Natural killer cell treated with Interleukin-12 subunit alpha and Interleukin-12 subunit beta and Interleukin-15 and Interleukin-18, amount 100 ng/mL, for 72 hours (primary cell): Measurements from ENCODE around the gene NEIL1. TPM values are rescaled to one million over a fixed set of nuclear protein-coding genes. Genes with fewer than 3 reads are reported as not detected.
"Not testable (repeated sequence)": the region's sequence is repeated elsewhere in the genome, so short reads cannot be mapped to it uniquely, and the experiment has no call there.

Source experiments
- ATAC-seq, 2 donors: fragments of 150-1000 bp; cut with Tn5 transposase in 1 of 2; sonication (Bioruptor Pico), chemical (Tn5 transposase) in 1 of 2; 2 replicates each; pipeline ENCODE4 v1.10.0; 2021
- DNase-seq: peaks from one replicate; pipeline ENCODE4 v3.0.0; 2022; ENCODE audit warnings: low spot score
- H3K27ac Mint-ChIP-seq, 2 donors: 1 replicate in 1 of 2; 2 replicates in 1 of 2; pipeline ENCODE4 v1.8.0; 2022; ENCODE audit warnings: mixed read lengths in 2 of 2, mild to moderate bottlenecking in 1 of 2, moderate library complexity in 1 of 2
- H3K27me3 Mint-ChIP-seq, 2 donors: 1 replicate in 1 of 2; 2 replicates in 1 of 2; pipeline ENCODE4 v1.8.0; 2022; ENCODE audit warnings: mixed read lengths in 2 of 2
- H3K36me3 Mint-ChIP-seq: one replicate; pipeline ENCODE4 v1.8.0; 2022; ENCODE audit warnings: mixed read lengths
- H3K4me1 Mint-ChIP-seq, 2 donors: 1 replicate in 1 of 2; 2 replicates in 1 of 2; pipeline ENCODE4 v1.8.0; 2022; ENCODE audit warnings: low read depth in 2 of 2, mixed read lengths in 2 of 2, mild to moderate bottlenecking in 1 of 2
- H3K4me3 Mint-ChIP-seq: one replicate; pipeline ENCODE4 v1.8.0; 2022; ENCODE audit warnings: mixed read lengths
- H3K9me3 Mint-ChIP-seq: 2 replicates; pipeline ENCODE4 v1.8.0; 2022; ENCODE audit warnings: mixed read lengths
- total RNA-seq, 2 donors: library from RNA; stranded (reverse); gene quantifications; one replicate each; pipeline ENCODE4 v1.2.3, GENCODE V29; 2022

Gene NEIL1, protein sequence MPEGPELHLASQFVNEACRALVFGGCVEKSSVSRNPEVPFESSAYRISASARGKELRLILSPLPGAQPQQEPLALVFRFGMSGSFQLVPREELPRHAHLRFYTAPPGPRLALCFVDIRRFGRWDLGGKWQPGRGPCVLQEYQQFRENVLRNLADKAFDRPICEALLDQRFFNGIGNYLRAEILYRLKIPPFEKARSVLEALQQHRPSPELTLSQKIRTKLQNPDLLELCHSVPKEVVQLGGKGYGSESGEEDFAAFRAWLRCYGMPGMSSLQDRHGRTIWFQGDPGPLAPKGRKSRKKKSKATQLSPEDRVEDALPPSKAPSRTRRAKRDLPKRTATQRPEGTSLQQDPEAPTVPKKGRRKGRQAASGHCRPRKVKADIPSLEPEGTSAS
- total RNA-seq: 10 to 100 TPM; 12.4 to 22.3 TPM

DNA sequence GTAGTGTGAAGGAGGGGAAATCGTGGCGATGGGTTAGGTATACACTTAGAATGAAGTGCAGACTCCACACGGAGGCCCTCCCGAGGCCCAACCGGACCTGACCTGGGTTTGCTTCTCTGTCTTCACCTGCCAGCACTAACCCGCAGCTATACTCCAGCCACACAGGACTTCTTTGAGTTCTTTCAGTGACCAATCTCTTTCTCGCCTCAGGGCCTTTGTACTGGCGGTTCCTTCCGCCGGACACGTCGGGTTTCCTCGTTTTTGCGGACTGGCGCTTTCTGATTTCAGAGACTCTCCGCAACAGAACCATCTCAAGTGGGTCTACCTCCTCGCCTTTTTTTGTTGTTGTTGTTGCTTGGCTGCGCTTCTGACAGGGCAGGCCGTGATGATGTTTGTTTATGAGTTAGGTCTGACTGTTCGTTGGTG is at the start of gene NEIL1:
Gene NEIL1 (plus strand): TSS at position 244 of the 426 bp plus-strand sequence. CDS start 1,867 bp downstream, outside the sequence.
- peaks cover 29 to 33% of the 10 kb centered on the region in 2 donors for H3K4me1 Mint-ChIP-seq
- peaks cover 3% of the 10 kb centered on the region for H3K9me3 Mint-ChIP-seq
- DNase-seq (no peak), ATAC-seq (no peak)
- H3K27me3 Mint-ChIP-seq: peaks cover 0 to 5% of the 10 kb centered on the region in 2 donors
- peak within 1 kb of the TSS; percentile 74 for H3K4me3 Mint-ChIP-seq
- H3K36me3 Mint-ChIP-seq: peaks cover 9% of the 10 kb centered on the region
- peak within 1 kb of the TSS in 1 of 2 donors; percentile 69 for H3K27ac Mint-ChIP-seq

DNA sequence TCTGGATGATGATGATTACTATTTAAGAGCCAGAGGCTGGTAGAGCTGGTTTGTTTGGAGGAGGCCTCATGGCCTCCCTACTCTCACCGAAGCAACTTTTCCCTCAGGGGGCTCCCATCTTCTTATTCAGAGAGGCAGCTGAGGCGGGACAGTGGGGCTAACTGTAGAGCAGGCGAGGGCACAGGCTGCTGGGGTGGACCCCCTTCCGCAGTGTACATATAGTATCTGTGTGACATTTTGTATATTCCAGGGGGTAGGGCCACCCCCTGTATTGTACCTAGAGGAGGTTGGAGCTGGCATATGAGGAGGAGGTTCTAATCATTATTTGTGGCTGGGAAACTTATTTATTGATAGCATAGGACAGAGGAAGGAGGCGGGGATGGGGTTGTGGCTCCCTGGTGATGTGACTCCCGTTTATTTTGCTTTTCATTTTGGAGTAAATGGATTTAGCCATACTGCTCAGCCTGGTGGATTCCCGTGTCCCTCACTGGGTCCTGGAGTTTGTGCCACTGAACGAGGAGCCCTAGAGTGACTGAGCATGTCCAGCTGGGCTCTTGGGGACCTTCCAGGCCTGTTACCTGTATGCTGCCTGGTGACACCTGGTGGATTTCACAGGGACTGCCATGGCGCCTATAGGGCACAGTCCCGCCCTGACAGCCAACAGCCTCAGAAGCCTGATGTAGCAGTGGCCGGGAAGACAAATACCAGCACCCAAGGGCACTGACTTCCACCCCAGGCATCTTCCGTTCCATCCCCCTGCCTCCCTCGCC is 48.1 kb upstream of the NEIL1 start:
- H3K27ac Mint-ChIP-seq, H3K4me1 Mint-ChIP-seq, H3K9me3 Mint-ChIP-seq, DNase-seq, H3K36me3 Mint-ChIP-seq, H3K27me3 Mint-ChIP-seq, H3K4me3 Mint-ChIP-seq: not testable (repeated sequence)
- ATAC-seq: peak; percentile 82 to 89

DNA sequence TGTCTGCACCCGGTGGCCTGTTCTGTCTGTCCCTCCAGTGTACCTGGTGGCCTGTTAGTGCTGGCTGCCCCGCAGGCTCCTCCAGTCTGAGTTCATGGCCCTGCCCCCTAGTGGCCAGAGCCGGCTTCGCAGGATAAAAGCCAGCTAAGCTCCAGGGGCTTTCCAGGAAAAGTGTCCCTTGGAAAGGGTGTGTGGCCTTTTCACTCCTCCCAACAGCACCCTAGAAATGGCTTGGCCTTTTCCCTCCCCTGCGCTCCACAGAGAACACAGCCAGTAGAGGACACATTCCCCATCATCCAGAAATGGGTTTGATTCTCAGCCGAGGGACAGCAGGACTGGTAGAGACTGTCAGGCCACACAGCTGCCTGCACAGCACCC is 47.5 kb upstream of the NEIL1 start:
- ATAC-seq (peak; percentile 87 to 91), DNase-seq (peak; percentile 73)
- not testable (repeated sequence) for H3K4me1 Mint-ChIP-seq, H3K4me3 Mint-ChIP-seq, H3K9me3 Mint-ChIP-seq, H3K27me3 Mint-ChIP-seq, H3K36me3 Mint-ChIP-seq, H3K27ac Mint-ChIP-seq

DNA sequence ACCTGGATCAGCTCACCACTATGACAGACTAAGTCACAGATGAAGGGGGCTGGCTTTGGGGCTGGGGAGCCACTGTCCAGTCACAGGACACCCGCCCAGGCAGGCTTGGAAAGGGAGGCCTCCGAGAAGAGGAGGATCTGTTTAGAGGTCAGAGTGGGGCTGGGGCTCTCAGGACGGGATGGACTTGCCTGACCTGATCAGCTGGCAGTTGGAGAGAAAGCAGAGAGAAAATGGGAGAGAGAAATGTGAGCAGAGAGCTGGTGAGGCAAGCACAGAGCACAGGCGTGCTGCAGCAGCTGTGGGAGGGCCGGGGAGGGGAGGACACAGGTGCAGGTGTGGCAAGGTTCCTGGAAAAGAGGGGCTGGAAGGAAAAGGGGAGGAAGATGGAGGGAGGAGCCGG is 46.8 kb upstream of the NEIL1 start:
- not testable (repeated sequence) for DNase-seq, H3K9me3 Mint-ChIP-seq, ATAC-seq, H3K4me3 Mint-ChIP-seq, H3K36me3 Mint-ChIP-seq, H3K4me1 Mint-ChIP-seq, H3K27ac Mint-ChIP-seq
- peaks cover 6 to 16% of the 10 kb centered on the region in 2 donors for H3K27me3 Mint-ChIP-seq

DNA sequence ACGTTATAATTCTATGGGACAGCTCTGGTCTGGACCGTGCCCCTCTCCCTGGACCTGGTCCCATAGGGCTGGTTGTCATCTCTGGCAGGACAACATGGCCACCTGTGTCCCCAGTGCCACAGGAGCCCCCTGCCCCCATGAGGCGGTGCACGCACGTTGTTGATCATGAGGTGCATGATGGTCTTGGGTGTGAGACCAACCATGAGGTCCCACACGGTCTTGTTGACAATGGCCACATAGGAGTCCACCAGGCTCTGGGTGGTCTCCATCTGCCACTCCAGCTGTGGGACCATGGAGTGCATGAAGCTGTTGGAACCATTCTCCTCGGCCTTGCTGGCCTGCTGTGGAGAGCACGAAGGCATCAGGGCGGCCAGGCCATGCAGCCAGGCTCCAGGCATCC is 44.5 kb upstream of the NEIL1 start:
- H3K4me3 Mint-ChIP-seq: no peak overlapping the region
- DNase-seq (no peak), ATAC-seq (no peak)
- H3K27ac Mint-ChIP-seq: no peak overlapping the region
- no peaks in the 10 kb centered on the region for H3K9me3 Mint-ChIP-seq
- H3K4me1 Mint-ChIP-seq: no peaks in the 10 kb centered on the region
- peaks cover 9 to 30% of the 10 kb centered on the region in 2 donors for H3K27me3 Mint-ChIP-seq
- H3K36me3 Mint-ChIP-seq: no peaks in the 10 kb centered on the region

DNA sequence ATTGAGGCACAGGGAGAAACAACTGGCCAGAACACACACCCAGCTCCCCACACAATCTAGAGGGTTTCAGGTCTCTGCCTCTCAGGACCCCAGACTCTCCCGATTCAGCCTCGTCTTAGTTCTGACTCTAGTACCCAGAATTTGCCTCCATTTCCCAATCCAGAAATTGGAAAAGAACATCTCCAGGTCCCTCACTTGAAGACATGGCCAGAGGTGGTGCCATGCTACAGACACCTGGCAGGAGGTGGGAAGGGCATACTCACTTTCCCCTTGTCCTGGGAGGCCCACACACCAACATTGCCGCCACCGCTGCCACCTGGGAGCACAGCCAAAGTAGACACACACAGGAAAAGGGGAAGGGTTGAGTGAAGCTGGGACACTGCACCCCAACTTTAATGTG is 44.1 kb upstream of the NEIL1 start:
- H3K9me3 Mint-ChIP-seq, H3K4me1 Mint-ChIP-seq, H3K4me3 Mint-ChIP-seq, H3K27ac Mint-ChIP-seq, ATAC-seq, H3K36me3 Mint-ChIP-seq, DNase-seq: not testable (repeated sequence)
- peaks cover 12 to 35% of the 10 kb centered on the region in 2 donors for H3K27me3 Mint-ChIP-seq

DNA sequence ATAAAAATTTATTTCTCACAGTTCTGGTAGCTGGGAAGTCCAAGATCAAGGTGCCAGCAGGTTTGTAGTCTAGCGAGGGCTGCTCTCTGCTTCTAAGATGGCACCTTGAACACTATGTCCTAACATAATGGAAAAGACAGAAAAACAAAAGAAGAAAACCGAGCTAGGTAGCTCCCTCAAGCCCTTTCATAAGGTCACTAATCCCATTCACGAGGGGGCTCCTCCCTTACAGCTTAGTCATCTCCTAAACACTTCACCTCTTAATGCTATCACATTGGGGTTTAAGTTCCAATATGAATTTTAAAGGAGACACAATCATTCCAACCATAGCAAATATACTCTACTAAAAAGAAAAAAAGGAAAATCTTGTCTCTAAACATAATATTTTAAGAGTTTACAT is 40.7 kb upstream of the NEIL1 start:
- ATAC-seq (no peak), DNase-seq (no peak)
- no peaks in the 10 kb centered on the region for H3K36me3 Mint-ChIP-seq
- H3K9me3 Mint-ChIP-seq: no peaks in the 10 kb centered on the region
- no peak overlapping the region for H3K27ac Mint-ChIP-seq
- no peak overlapping the region for H3K4me3 Mint-ChIP-seq
- H3K27me3 Mint-ChIP-seq: peaks cover 21 to 43% of the 10 kb centered on the region in 2 donors
- no peaks in the 10 kb centered on the region for H3K4me1 Mint-ChIP-seq

DNA sequence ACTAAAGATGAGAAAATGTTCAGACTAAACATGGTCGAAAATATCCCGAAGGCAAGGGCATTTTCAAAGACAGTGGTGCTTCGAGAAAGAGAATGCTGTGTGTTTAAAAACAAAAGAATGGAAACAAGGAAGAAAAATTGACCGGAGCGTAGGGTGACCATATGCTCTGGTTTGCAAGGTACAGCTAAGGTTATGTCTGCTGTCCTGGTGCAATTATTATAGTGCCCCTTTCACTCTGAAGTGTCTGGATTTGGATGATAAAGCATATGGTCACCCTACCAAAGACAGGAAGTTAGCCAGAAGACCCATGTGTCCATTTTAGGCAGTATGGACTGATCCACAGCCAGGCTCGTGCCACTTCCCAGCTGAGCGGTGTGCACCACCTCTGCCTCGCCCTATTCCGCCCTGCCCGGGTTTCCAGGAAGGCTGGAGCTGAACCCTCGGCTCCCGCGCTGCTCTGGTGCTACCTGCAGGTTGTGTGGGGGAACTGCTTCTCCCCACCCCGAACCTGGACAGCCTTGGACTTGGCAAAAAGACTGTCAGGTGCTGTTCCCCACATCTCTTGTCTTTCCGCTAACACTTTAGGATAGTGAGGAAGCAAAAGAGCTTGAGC is 39.0 kb upstream of the NEIL1 start:
- Mint-ChIP-seq H3K27ac (no peak overlapping the region), H3K4me1 (peaks cover 7 to 9% of the 10 kb centered on the region in 2 donors), H3K4me3 (no peak overlapping the region), H3K9me3 (no peaks in the 10 kb centered on the region), H3K36me3 (no peaks in the 10 kb centered on the region), H3K27me3 (peaks cover 21 to 43% of the 10 kb centered on the region in 2 donors)
- DNase-seq: no peak
- no peak for ATAC-seq

DNA sequence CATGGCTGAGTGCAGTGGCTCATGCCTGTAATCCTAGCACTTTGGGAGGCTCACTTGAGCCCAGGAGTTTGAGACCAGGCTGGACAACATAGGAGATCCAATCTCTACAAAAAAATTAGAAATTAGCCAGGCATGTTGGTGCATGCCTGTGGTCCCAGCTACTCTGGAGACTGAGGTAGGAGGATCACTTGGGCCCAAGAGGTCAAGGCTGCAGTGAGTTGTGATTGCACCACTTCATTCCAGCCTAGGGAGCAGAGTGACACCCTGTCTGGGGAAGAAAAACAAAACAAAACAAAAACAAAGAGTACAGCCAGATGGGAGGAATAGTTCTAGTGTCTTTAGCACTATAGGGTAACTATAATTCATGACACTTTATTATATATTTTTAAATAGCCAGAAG is 37.1 kb upstream of the NEIL1 start:
- no peaks in the 10 kb centered on the region for H3K36me3 Mint-ChIP-seq
- no peak overlapping the region for H3K27ac Mint-ChIP-seq
- no peaks in the 10 kb centered on the region for H3K9me3 Mint-ChIP-seq
- ATAC-seq (no peak), DNase-seq (no peak)
- no peak overlapping the region for H3K4me3 Mint-ChIP-seq
- peaks cover 8 to 15% of the 10 kb centered on the region in 2 donors for H3K4me1 Mint-ChIP-seq
- peaks cover 16 to 30% of the 10 kb centered on the region in 2 donors for H3K27me3 Mint-ChIP-seq

DNA sequence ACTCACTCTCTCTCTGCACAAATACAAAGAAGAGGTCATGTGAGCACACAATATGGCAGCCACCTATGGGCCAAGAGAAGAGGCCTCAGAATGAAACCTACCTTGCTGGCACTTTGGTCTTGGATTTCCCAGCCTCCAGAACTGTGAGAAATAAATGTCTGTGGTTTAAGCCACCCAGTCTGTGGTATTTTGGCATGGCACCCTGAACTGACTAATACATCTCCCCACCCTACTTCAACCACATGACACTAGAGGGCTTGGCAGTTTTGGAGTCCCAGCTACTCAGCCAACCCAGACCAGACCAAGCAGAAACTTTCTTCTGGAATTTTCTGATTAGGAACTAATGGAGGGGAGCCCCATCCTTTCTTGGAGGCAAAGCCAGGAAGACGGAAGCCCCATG is 34.3 kb upstream of the NEIL1 start:
- peak; percentile 65 for DNase-seq
- Mint-ChIP-seq H3K4me1 (peaks cover 8 to 15% of the 10 kb centered on the region in 2 donors), H3K4me3 (peak overlapping the region; percentile 25), H3K27me3 (peaks cover 10 to 11% of the 10 kb centered on the region in 2 donors)
- H3K27ac Mint-ChIP-seq, H3K9me3 Mint-ChIP-seq, H3K36me3 Mint-ChIP-seq, ATAC-seq: not testable (repeated sequence)

DNA sequence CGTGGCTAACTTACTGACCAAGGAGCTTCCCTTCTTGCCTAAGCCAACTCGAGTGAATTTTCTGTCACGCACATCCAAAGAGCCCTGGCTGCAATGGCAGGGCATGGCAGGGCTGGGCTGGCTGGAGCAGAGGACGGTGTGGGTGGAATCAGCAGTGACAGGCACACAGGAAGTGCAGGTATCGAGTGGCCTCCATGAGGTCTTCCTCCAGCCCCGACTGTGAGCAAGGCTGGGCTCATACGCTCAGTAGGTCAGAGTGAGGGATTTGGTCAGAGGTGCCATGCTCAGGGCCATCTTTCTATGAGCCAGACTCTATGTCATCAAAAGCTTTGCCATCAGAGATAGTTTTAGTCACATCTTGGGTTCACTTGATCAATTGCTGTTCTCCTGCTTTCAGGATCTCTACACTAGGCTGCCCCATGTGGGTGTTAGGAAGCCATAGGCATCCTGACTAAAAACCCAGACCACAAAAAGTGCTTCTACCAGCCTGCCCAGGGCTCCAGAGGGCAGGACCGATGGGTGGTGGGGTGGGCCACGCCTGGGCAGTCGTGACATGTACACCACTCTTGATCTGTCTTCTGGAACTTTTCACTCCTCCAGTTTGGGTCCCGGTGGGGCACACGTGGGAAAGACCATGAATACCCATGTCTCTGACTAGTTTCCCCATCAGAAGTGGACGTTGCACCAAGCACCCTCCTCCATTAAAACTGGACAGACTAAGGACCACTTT is 33.6 kb upstream of the NEIL1 start:
- peaks cover 8 to 15% of the 10 kb centered on the region in 2 donors for H3K4me1 Mint-ChIP-seq

DNA sequence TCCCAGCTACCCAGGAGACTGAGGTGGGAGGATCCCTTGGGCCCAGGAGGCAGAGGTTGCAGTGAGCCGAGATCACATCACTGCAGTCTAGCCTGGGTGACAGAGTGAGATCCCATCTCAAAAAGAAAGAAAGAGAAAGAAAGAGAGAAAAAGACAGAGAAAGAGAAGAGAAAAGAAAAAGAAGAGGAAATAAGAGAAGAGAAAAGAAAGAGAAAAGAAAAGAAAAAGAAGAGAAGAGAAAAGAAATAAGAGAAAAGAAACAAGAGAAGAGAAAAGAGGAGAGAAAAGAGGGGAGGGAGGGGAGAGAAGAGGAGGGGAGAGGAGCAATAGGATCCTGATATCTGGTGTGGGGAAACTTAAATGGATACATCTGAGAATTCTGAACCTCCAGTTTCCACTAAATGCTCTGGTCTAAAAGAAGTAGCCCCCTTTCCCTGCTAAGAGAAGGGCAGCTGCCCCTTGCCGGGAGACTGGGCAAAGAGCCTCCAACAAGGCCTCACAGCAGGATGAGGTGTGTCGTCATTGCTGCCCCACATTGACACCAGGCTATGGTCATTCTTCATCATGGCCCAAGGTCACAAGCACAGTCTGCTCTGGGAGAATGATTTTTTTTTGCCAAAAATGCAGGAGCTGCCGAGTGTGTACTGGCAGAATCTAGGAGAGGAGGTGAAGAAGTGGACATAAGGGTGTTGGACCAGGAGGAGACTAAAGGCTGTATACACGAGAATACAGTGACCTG is 32.1 kb upstream of the NEIL1 start:
- Mint-ChIP-seq H3K36me3 (no peaks in the 10 kb centered on the region), H3K4me3 (no peak overlapping the region), H3K9me3 (no peaks in the 10 kb centered on the region), H3K27ac (no peak overlapping the region), H3K27me3 (peaks cover 0 to under 1% of the 10 kb centered on the region in 2 donors), H3K4me1 (peaks cover 8 to 15% of the 10 kb centered on the region in 2 donors)
- DNase-seq (no peak), ATAC-seq (no peak)

More for the DNA sequence above, 33.6 kb upstream of the NEIL1 start:
- H3K27me3 Mint-ChIP-seq: peaks cover 3 to 6% of the 10 kb centered on the region in 2 donors
- H3K9me3 Mint-ChIP-seq: no peaks in the 10 kb centered on the region
- peak overlapping the region; percentile 15 for H3K4me3 Mint-ChIP-seq
- no peaks in the 10 kb centered on the region for H3K36me3 Mint-ChIP-seq
- ATAC-seq (peak in 1 of 2 donors; percentile 51), DNase-seq (no peak)
- H3K27ac Mint-ChIP-seq: no peak overlapping the region
